ENCODE data around the gene IL4I1.
"Not testable (repeated sequence)": the region's sequence is repeated elsewhere in the genome, so short reads cannot be mapped to it uniquely, and the experiment has no call there.

IL4I1 gene, protein sequence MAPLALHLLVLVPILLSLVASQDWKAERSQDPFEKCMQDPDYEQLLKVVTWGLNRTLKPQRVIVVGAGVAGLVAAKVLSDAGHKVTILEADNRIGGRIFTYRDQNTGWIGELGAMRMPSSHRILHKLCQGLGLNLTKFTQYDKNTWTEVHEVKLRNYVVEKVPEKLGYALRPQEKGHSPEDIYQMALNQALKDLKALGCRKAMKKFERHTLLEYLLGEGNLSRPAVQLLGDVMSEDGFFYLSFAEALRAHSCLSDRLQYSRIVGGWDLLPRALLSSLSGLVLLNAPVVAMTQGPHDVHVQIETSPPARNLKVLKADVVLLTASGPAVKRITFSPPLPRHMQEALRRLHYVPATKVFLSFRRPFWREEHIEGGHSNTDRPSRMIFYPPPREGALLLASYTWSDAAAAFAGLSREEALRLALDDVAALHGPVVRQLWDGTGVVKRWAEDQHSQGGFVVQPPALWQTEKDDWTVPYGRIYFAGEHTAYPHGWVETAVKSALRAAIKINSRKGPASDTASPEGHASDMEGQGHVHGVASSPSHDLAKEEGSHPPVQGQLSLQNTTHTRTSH

GRCh38 chr19:49896863-49897621 is at the start of gene IL4I1:
Gene IL4I1, minus strand, starts transcription at chr19:49896887. Its CDS starts 727 bp downstream, at chr19:49896160.
- H2AFZ ChIP-seq (ENCODE audit: low read length, unreplicated experiment) = peak within 1 kb of the TSS; percentile 14
- no peaks in the 10 kb centered on the region for H3K79me2 ChIP-seq (ENCODE audit: control insufficient read depth, insufficient read depth, low read length, unreplicated experiment)
- H3K4me3 ChIP-seq (ENCODE audit: low read depth, low read length) = peak within 1 kb of the TSS; percentile 29; the same call in 1 of the 2 replicates
- no peaks in the 10 kb centered on the region for H3K27me3 ChIP-seq (ENCODE audit: insufficient read depth, low read length)
- peak within 1 kb of the TSS; percentile 72; the same call in 1 of the 2 replicates for H3K27ac ChIP-seq (ENCODE audit: low read depth, low read length)
- H3K4me1 ChIP-seq (ENCODE audit: control insufficient read depth, insufficient read depth, low read length, unreplicated experiment) = peaks cover 12% of the 10 kb centered on the region
- no peaks in the 10 kb centered on the region for H3K36me3 ChIP-seq (ENCODE audit: insufficient read depth, low read length)

GRCh38 chr19:49946415-49946814 is 49.7 kb upstream of the IL4I1 start:
- no peak overlapping the region for H3K27ac ChIP-seq (ENCODE audit: low read depth, low read length)
- H3K27me3 ChIP-seq (ENCODE audit: insufficient read depth, low read length) = no peaks in the 10 kb centered on the region
- no peak overlapping the region for H2AFZ ChIP-seq (ENCODE audit: low read length, unreplicated experiment)
- no peaks in the 10 kb centered on the region for H3K36me3 ChIP-seq (ENCODE audit: insufficient read depth, low read length)
- no peak overlapping the region for H3K4me3 ChIP-seq (ENCODE audit: low read depth, low read length)
- H3K4me1 ChIP-seq (ENCODE audit: control insufficient read depth, insufficient read depth, low read length, unreplicated experiment) = no peaks in the 10 kb centered on the region
- no peaks in the 10 kb centered on the region for H3K79me2 ChIP-seq (ENCODE audit: control insufficient read depth, insufficient read depth, low read length, unreplicated experiment)

DNA sequence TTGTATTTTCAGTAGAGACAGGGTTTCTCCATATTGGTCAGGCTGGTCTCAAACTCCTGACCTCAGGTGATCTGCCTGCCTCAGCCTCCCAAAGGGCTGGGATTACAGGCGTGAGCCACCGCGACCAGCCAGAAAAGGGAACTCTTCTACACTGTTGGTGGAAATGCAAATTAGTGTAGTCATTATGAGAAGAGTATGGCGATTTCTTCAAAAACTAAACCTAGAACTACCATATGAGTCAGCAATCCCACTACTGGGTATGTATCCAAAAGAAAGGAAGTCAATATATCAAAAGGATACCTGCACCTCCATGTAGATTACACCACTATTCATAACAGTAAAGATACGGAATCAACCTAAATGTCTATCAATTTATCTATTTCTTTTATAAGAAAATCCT is 47.9 kb upstream of the IL4I1 start:
- not testable (repeated sequence) for H3K27ac ChIP-seq (ENCODE audit: low read depth, low read length); H3K36me3 ChIP-seq (ENCODE audit: insufficient read depth, low read length); H3K4me1 ChIP-seq (ENCODE audit: control insufficient read depth, insufficient read depth, low read length, unreplicated experiment); H3K79me2 ChIP-seq (ENCODE audit: control insufficient read depth, insufficient read depth, low read length, unreplicated experiment); H3K4me3 ChIP-seq (ENCODE audit: low read depth, low read length); H2AFZ ChIP-seq (ENCODE audit: low read length, unreplicated experiment); H3K27me3 ChIP-seq (ENCODE audit: insufficient read depth, low read length)

DNA sequence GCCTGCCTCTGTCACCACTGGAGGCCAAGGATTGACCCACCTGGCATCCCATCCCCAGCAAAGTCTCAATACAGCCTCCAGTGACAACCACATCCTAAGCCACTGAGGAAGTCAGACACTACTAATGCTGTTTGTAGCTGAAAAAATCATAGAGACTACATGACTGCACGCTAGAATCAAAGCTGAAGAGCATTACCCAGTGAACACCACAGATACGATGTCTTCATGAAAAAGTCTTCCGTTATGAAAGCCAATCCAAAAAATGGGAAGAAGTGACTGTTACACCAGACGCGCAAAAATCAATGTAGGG is 43.8 kb upstream of the IL4I1 start:
- Histone ChIP-seq H3K4me1 (ENCODE audit: control insufficient read depth, insufficient read depth, low read length, unreplicated experiment) (no peaks in the 10 kb centered on the region), H3K27ac (ENCODE audit: low read depth, low read length) (no peak overlapping the region), H3K79me2 (ENCODE audit: control insufficient read depth, insufficient read depth, low read length, unreplicated experiment) (no peaks in the 10 kb centered on the region), H2AFZ (ENCODE audit: low read length, unreplicated experiment) (no peak overlapping the region), H3K27me3 (ENCODE audit: insufficient read depth, low read length) (no peaks in the 10 kb centered on the region), H3K4me3 (ENCODE audit: low read depth, low read length) (no peak overlapping the region), H3K36me3 (ENCODE audit: insufficient read depth, low read length) (no peaks in the 10 kb centered on the region)

DNA sequence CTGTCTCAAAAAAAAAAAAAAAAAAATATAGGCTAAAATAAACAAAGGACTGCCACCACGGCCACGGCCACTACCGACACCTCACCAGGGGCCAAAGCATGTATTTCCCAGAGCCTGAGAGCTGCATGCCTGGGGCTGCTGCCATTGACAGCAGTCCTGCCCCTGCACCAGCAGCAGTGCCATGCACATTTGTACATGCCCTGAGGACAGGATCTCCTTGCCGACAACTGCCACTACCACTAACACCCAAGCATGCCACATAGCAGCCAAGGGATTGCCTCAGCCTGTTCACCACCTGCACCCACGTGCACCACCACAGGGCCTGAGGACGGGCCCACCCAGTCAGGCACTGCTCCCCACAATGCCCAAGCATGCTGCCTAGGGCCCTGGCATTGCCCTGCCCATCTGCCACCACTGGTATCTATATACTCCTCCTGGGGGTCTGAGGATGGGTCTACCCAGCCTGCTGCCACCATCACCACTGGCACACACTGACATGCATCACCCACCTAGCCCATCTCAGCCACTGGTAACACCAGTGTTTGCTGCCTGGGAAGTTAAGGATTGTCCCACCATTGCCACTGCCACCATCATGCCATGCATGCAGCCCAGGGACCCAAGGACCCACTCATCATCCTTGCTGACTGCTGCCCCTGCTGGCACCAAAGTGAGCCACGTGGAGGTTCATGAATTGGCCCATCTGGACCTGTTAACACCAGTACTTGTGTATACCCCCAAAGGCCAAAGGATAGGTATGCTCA is 43.2 kb upstream of the IL4I1 start:
- H3K79me2 ChIP-seq (ENCODE audit: control insufficient read depth, insufficient read depth, low read length, unreplicated experiment) = no peaks in the 10 kb centered on the region
- no peak overlapping the region for H2AFZ ChIP-seq (ENCODE audit: low read length, unreplicated experiment)
- H3K27ac ChIP-seq (ENCODE audit: low read depth, low read length) = no peak overlapping the region
- H3K27me3 ChIP-seq (ENCODE audit: insufficient read depth, low read length) = no peaks in the 10 kb centered on the region
- no peaks in the 10 kb centered on the region for H3K36me3 ChIP-seq (ENCODE audit: insufficient read depth, low read length)
- H3K4me3 ChIP-seq (ENCODE audit: low read depth, low read length) = no peak overlapping the region
- H3K4me1 ChIP-seq (ENCODE audit: control insufficient read depth, insufficient read depth, low read length, unreplicated experiment) = no peaks in the 10 kb centered on the region

DNA sequence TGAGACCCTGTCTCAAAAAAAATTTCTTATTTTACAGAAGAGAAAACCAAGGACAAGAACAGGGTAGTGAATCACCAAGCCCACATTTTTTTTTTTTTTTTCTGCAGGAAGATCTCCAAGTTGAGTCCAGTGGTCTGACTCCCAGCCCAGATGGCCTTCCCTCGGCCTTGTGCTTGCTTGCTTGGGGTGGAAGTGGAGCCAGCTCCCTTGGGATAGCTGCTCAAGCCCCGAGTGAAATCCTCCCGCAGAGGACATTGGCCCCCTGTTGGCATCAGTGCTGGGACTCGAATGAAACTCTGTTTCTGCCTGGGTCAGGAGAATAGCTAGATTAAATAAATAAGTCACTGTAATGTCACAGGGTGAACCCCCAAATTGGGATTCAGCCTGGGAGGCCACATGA is 42.0 kb upstream of the IL4I1 start:
- Histone ChIP-seq H3K79me2 (ENCODE audit: control insufficient read depth, insufficient read depth, low read length, unreplicated experiment) (no peaks in the 10 kb centered on the region), H2AFZ (ENCODE audit: low read length, unreplicated experiment) (no peak overlapping the region), H3K36me3 (ENCODE audit: insufficient read depth, low read length) (no peaks in the 10 kb centered on the region), H3K4me1 (ENCODE audit: control insufficient read depth, insufficient read depth, low read length, unreplicated experiment) (no peaks in the 10 kb centered on the region), H3K27me3 (ENCODE audit: insufficient read depth, low read length) (no peaks in the 10 kb centered on the region), H3K27ac (ENCODE audit: low read depth, low read length) (no peak overlapping the region), H3K4me3 (ENCODE audit: low read depth, low read length) (no peak overlapping the region)

GRCh38 chr19:49937750-49938381 is 41.2 kb upstream of the IL4I1 start:
- peak overlapping the region; percentile 70 for H3K4me3 ChIP-seq (ENCODE audit: low read depth, low read length)
- H3K27ac ChIP-seq (ENCODE audit: low read depth, low read length) = no peak overlapping the region
- H3K4me1 ChIP-seq (ENCODE audit: control insufficient read depth, insufficient read depth, low read length, unreplicated experiment) = no peaks in the 10 kb centered on the region
- no peaks in the 10 kb centered on the region for H3K27me3 ChIP-seq (ENCODE audit: insufficient read depth, low read length)
- peak overlapping the region; percentile 78 for H2AFZ ChIP-seq (ENCODE audit: low read length, unreplicated experiment)
- no peaks in the 10 kb centered on the region for H3K79me2 ChIP-seq (ENCODE audit: control insufficient read depth, insufficient read depth, low read length, unreplicated experiment)
- no peaks in the 10 kb centered on the region for H3K36me3 ChIP-seq (ENCODE audit: insufficient read depth, low read length)

- no peaks in the 10 kb centered on the region for H3K4me1 ChIP-seq (ENCODE audit: control insufficient read depth, insufficient read depth, low read length, unreplicated experiment)
- H3K27ac ChIP-seq (ENCODE audit: low read depth, low read length) = no peak overlapping the region
- no peak overlapping the region for H2AFZ ChIP-seq (ENCODE audit: low read length, unreplicated experiment)
- H3K36me3 ChIP-seq (ENCODE audit: insufficient read depth, low read length) = no peaks in the 10 kb centered on the region
- no peak overlapping the region for H3K4me3 ChIP-seq (ENCODE audit: low read depth, low read length)
- H3K79me2 ChIP-seq (ENCODE audit: control insufficient read depth, insufficient read depth, low read length, unreplicated experiment) = no peaks in the 10 kb centered on the region
- no peaks in the 10 kb centered on the region for H3K27me3 ChIP-seq (ENCODE audit: insufficient read depth, low read length)
Measured at GRCh38 chr19:49936549-49936948, 39.9 kb upstream of the IL4I1 start.

DNA sequence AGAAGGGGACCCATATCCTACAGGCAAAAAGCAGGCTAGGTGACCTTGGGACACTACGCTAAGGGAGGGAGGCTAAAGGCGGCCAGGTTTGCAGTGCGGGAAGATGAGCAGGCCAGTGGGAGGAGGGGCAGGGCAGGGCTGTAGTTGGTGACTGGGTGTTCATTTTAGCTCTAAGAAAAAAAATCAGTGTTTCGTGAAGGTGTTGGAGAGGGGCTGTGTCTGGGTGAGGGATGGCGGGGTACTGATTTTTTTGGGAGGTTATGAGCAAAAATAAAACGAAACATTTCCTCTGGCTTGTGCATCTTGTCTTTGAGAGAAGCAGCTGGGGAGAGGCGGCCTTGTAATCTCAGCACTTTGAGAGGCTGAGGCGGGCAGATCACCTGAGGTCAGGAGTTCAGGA is 37.0 kb upstream of the IL4I1 start:
- Histone ChIP-seq H2AFZ (ENCODE audit: low read length, unreplicated experiment) (no peak overlapping the region), H3K27ac (ENCODE audit: low read depth, low read length) (no peak overlapping the region), H3K36me3 (ENCODE audit: insufficient read depth, low read length) (no peaks in the 10 kb centered on the region), H3K4me1 (ENCODE audit: control insufficient read depth, insufficient read depth, low read length, unreplicated experiment) (no peaks in the 10 kb centered on the region), H3K79me2 (ENCODE audit: control insufficient read depth, insufficient read depth, low read length, unreplicated experiment) (peaks cover 6% of the 10 kb centered on the region), H3K27me3 (ENCODE audit: insufficient read depth, low read length) (no peaks in the 10 kb centered on the region), H3K4me3 (ENCODE audit: low read depth, low read length) (no peak overlapping the region)

- Histone ChIP-seq H3K79me2 (ENCODE audit: control insufficient read depth, insufficient read depth, low read length, unreplicated experiment) (peaks cover 14% of the 10 kb centered on the region), H3K27me3 (ENCODE audit: insufficient read depth, low read length) (no peaks in the 10 kb centered on the region), H3K36me3 (ENCODE audit: insufficient read depth, low read length) (no peaks in the 10 kb centered on the region), H3K27ac (ENCODE audit: low read depth, low read length) (no peak overlapping the region), H2AFZ (ENCODE audit: low read length, unreplicated experiment) (no peak overlapping the region), H3K4me1 (ENCODE audit: control insufficient read depth, insufficient read depth, low read length, unreplicated experiment) (peaks cover 3% of the 10 kb centered on the region), H3K4me3 (ENCODE audit: low read depth, low read length) (no peak overlapping the region)
Measured at GRCh38 chr19:49932731-49933131, 36.0 kb upstream of the IL4I1 start.
